Measurements from ENCODE around the gene GJD3. TPM values are rescaled to one million over a fixed set of nuclear protein-coding genes. Genes with fewer than 3 reads are reported as not detected.
"Not testable (repeated sequence)": the region's sequence is repeated elsewhere in the genome, so short reads cannot be mapped to it uniquely, and the experiment has no call there.

Gene GJD3
- total and polyA plus RNA-seq, 2 experiments from 2014 or later, result 1.4 TPM; not detected in 1

DNA sequence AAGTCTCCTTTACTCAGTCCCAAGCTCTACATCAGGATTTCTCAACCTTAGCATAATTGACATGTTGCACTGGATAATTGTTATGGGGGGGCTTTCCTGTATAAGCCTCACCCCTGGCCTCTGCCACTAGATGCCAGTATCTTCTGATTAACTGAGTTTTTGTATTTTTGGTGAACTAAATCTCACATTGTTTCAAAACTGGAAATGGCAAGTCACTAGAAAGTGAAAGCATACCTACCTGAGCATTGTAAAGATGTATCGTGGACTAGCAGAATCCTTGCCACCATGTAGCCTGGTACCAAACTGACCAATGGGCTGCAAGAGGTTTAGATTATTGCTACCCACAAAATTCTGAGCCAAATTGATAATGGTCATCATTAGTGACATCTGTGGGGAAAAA, 38.1 kb upstream of the GJD3 start (continued):
- TF ChIP-seq CREB1 (CRISPR knock-in tag; IDR thresholded peaks at IDR 0.05; ENCODE audit: low read depth), result no peak
- no peak for TF ChIP-seq JUNB (IDR thresholded peaks at IDR 0.05; ENCODE audit: unreplicated experiment)
- TF ChIP-seq, protein P1, sequence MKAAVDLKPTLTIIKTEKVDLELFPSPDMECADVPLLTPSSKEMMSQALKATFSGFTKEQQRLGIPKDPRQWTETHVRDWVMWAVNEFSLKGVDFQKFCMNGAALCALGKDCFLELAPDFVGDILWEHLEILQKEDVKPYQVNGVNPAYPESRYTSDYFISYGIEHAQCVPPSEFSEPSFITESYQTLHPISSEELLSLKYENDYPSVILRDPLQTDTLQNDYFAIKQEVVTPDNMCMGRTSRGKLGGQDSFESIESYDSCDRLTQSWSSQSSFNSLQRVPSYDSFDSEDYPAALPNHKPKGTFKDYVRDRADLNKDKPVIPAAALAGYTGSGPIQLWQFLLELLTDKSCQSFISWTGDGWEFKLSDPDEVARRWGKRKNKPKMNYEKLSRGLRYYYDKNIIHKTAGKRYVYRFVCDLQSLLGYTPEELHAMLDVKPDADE (IDR thresholded peaks at IDR 0.05), result no peak
- TF ChIP-seq EZH2 (IDR thresholded peaks at IDR 0.05; ENCODE audit: low read depth, unreplicated experiment), result no peak
- TF ChIP-seq EZH2phosphoT487 (IDR thresholded peaks at IDR 0.05; ENCODE audit: unreplicated experiment), result no peak

DNA sequence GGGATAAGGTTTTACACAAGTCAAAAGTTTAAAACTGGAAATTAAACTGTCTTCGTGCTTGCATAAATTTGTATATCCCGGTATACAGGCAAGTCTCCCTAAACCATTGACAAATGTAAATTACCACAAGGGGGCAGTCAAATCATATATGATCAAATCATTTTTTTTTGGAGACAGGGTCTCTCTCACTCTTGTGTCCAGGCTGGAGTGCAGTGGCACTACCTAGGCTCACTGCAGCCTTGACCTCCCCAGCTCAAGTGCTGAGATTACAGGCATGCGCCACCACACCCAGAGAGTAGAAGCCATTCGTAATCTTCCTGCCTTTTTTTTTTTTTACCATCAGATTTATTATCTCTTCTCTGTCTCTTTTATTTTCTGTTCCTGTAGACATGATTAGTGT, 34.6 kb upstream of the GJD3 start:
- Mint-ChIP-seq H3K27me3 (ENCODE audit: insufficient read depth, low read depth, poor library complexity) (peaks cover 4% of the 10 kb centered on the region), H3K36me3 (ENCODE audit: low read depth) (peaks cover 98% of the 10 kb centered on the region), H3K9me3 (no peaks in the 10 kb centered on the region), H3K27ac (no peak overlapping the region), H3K4me3 (no peak overlapping the region), H3K4me1 (no peaks in the 10 kb centered on the region)
- Histone ChIP-seq H3K36me3 (ENCODE audit: insufficient read depth) (peaks cover 99% of the 10 kb centered on the region), H3F3A (replicated peaks; ENCODE audit: low read depth) (peaks cover 19% of the 10 kb centered on the region; the same call in 1 of the 2 replicates), H2AFZ (no peak overlapping the region), H3K9me2 (ENCODE audit: insufficient read depth) (no peaks in the 10 kb centered on the region), H3K79me2 (replicated peaks; ENCODE audit: insufficient read depth) (no peaks in the 10 kb centered on the region), H3K4me2 (no peak overlapping the region), H3K27ac (ENCODE audit: low read depth) (no peak overlapping the region), H3K4me3 (no peak overlapping the region), H3K27me3 (ENCODE audit: insufficient read depth) (no peaks in the 10 kb centered on the region), H4K20me1 (replicated peaks; ENCODE audit: insufficient read depth) (peaks cover 6% of the 10 kb centered on the region; the same call in 1 of the 2 replicates), H3K4me1 (ENCODE audit: insufficient read depth) (no peaks in the 10 kb centered on the region)
- TF ChIP-seq CTCF (conservative IDR thresholded peaks at IDR 0.05; ENCODE audit: low read depth in 2 of 2) (peak; percentile 46 to 54), NANOG (IDR thresholded peaks at IDR 0.05; ENCODE audit: borderline replicate concordance) (no peak)
- DNase-seq (ENCODE audit: low spot score), result peak; percentile 73
- peak; percentile 54 for ATAC-seq

GRCh38 chr17:40386555-40386954, 22.0 kb upstream of the GJD3 start:
- H3K4me1 ChIP-seq (ENCODE audit: insufficient read depth); H3K27ac Mint-ChIP-seq; H3K27me3 Mint-ChIP-seq (ENCODE audit: insufficient read depth, low read depth, poor library complexity); H3K79me2 ChIP-seq (replicated peaks; ENCODE audit: insufficient read depth); H3K4me2 ChIP-seq; H4K20me1 ChIP-seq (replicated peaks; ENCODE audit: insufficient read depth); H3K27me3 ChIP-seq (ENCODE audit: insufficient read depth); H3K9me2 ChIP-seq (ENCODE audit: insufficient read depth); ATAC-seq; DNase-seq (ENCODE audit: low spot score); H2AFZ ChIP-seq; H3K27ac ChIP-seq (ENCODE audit: low read depth); H3K4me1 Mint-ChIP-seq; H3K9me3 Mint-ChIP-seq; H3K4me3 Mint-ChIP-seq; H3K4me3 ChIP-seq: not testable (repeated sequence)
- peaks cover 53% of the 10 kb centered on the region for H3K36me3 Mint-ChIP-seq (ENCODE audit: low read depth)
- Histone ChIP-seq H3F3A (replicated peaks; ENCODE audit: low read depth) (peaks cover 26% of the 10 kb centered on the region; the same call in 1 of the 2 replicates), H3K36me3 (ENCODE audit: insufficient read depth) (peaks cover 41% of the 10 kb centered on the region)

All from GM23338 (cell line).